Osteocyte (in vitro differentiated cells): ENCODE data around the gene PKM. TPM values are rescaled to one million over a fixed set of nuclear protein-coding genes. Genes with fewer than 3 reads are reported as not detected.

Experiments
- DNase-seq: peaks from one replicate; pipeline ENCODE4 v3.0.0; 2021; ENCODE audit warnings: mixed read lengths; ENCODE audit not compliant: unreplicated experiment; ENCODE audit errors: extremely low spot score
- H3K27ac Mint-ChIP-seq: one replicate; pipeline ENCODE4 v1.8.0; 2021; ENCODE audit warnings: mild to moderate bottlenecking, mixed read lengths; ENCODE audit not compliant: unreplicated experiment
- H3K27me3 Mint-ChIP-seq: one replicate; pipeline ENCODE4 v1.8.0; 2021; ENCODE audit warnings: mixed read lengths; ENCODE audit not compliant: unreplicated experiment
- H3K36me3 Mint-ChIP-seq: one replicate; pipeline ENCODE4 v1.8.0; 2021; ENCODE audit warnings: mixed read lengths; ENCODE audit not compliant: unreplicated experiment
- H3K4me1 Mint-ChIP-seq: one replicate; pipeline ENCODE4 v1.8.0; 2021; ENCODE audit warnings: mixed read lengths; ENCODE audit not compliant: unreplicated experiment
- H3K4me3 Mint-ChIP-seq: one replicate; pipeline ENCODE4 v1.8.0; 2021; ENCODE audit warnings: mild to moderate bottlenecking, moderate library complexity, mixed read lengths; ENCODE audit not compliant: unreplicated experiment
- H3K9me3 Mint-ChIP-seq: one replicate; pipeline ENCODE4 v1.8.0; 2021; ENCODE audit warnings: mixed read lengths; ENCODE audit not compliant: unreplicated experiment
- CTCF ChIP-seq: fragments of 200-600 bp; sonication (generic); IDR thresholded peaks from 2 replicates; pipeline ENCODE4 v1.5.0; 2021; ENCODE audit warnings: antibody characterized with exemption, mild to moderate bottlenecking, moderate library complexity
- total RNA-seq: library from RNA; stranded (reverse); gene quantifications from 2 replicates; pipeline ENCODE4 v1.2.1, GENCODE V29; 2021

The PKM gene
- total RNA-seq, 1 donor from 2014 or later = 617 TPM

- H3K27ac Mint-ChIP-seq = no peak overlapping the region
- no peak for TF ChIP-seq CTCF
- H3K4me3 Mint-ChIP-seq = no peak overlapping the region
- H3K9me3 Mint-ChIP-seq = no peaks in the 10 kb centered on the region
- peaks cover 61% of the 10 kb centered on the region for H3K36me3 Mint-ChIP-seq
- DNase-seq = no peak
- H3K4me1 Mint-ChIP-seq = peaks cover 6% of the 10 kb centered on the region
- H3K27me3 Mint-ChIP-seq = no peaks in the 10 kb centered on the region
These were observed 28.7 kb downstream of the PKM start for GRCh38 chr15:72202302-72202701.

GRCh38 chr15:72201391-72201921, 29.5 kb downstream of the PKM start:
- no peak for DNase-seq
- no peak overlapping the region for H3K4me3 Mint-ChIP-seq
- peaks cover 54% of the 10 kb centered on the region for H3K36me3 Mint-ChIP-seq
- H3K9me3 Mint-ChIP-seq = no peaks in the 10 kb centered on the region
- TF ChIP-seq CTCF = no peak
- H3K4me1 Mint-ChIP-seq = peaks cover 8% of the 10 kb centered on the region
- H3K27ac Mint-ChIP-seq = no peak overlapping the region
- no peaks in the 10 kb centered on the region for H3K27me3 Mint-ChIP-seq

- Mint-ChIP-seq H3K4me3 (no peak overlapping the region), H3K27ac (no peak overlapping the region), H3K36me3 (peaks cover 48% of the 10 kb centered on the region), H3K4me1 (peaks cover 8% of the 10 kb centered on the region), H3K27me3 (no peaks in the 10 kb centered on the region), H3K9me3 (no peaks in the 10 kb centered on the region)
- no peak for DNase-seq
- no peak for TF ChIP-seq CTCF
These were observed 30.4 kb downstream of the PKM start for GRCh38 chr15:72200395-72201237.

- Mint-ChIP-seq H3K4me3 (no peak overlapping the region), H3K27ac (no peak overlapping the region), H3K27me3 (no peaks in the 10 kb centered on the region), H3K9me3 (no peaks in the 10 kb centered on the region), H3K36me3 (peaks cover 44% of the 10 kb centered on the region), H3K4me1 (peaks cover 8% of the 10 kb centered on the region)
- no peak for DNase-seq
- TF ChIP-seq CTCF = peak; percentile 95
These were observed 31.2 kb downstream of the PKM start for GRCh38 chr15:72199721-72200212.

GRCh38 chr15:72199205-72199515, 31.8 kb downstream of the PKM start:
- Mint-ChIP-seq H3K36me3 (peaks cover 38% of the 10 kb centered on the region), H3K4me3 (no peak overlapping the region), H3K4me1 (peaks cover 8% of the 10 kb centered on the region), H3K9me3 (no peaks in the 10 kb centered on the region), H3K27ac (no peak overlapping the region), H3K27me3 (no peaks in the 10 kb centered on the region)
- TF ChIP-seq CTCF = no peak
- no peak for DNase-seq
